ENCODE results near the gene TULP4.
"Not testable (repeated sequence)": the region's sequence is repeated elsewhere in the genome, so short reads cannot be mapped to it uniquely, and the experiment has no call there.

DNA sequence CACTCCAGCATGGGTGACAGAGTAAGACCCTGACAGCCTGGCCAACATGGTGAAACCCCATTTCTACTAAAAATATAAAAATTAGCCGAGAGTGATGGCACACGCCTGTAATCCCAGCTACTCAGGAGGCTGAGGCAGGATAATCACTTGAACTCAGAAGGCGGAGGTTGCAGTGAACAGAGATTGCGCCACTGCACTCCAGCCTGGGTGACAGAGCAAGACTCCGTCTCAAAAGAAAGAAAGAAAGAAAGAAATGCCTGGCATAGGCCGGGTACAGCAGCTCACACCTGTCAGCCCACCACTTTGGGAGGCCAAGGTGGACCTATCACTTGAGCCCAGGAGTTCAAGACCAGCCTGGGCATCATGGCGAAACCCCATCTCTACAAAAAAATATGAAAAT is 208.7 kb downstream of the TULP4 start:
- TF ChIP-seq EZH2 (IDR thresholded peaks at IDR 0.05); POLR2AphosphoS5 (IDR thresholded peaks at IDR 0.05; ENCODE audit: borderline replicate concordance, low read depth, low read length); FOXP2 (optimal IDR thresholded peaks at IDR 0.05; ENCODE audit: control extremely low read depth, extremely low read length, insufficient read depth): not testable (repeated sequence)

All from SK-N-MC (cell line).